IPS-18a (cell line): ENCODE data around the gene HDAC4.

Experiments
- H3K27ac ChIP-seq: one replicate; pipeline ENCODE4 v1.5.1; 2013; ENCODE audit warnings: low read length
- H3K27me3 ChIP-seq: one replicate; pipeline ENCODE4 v1.6.1; 2013; ENCODE audit warnings: mild to moderate bottlenecking, low read length; ENCODE audit not compliant: control insufficient read depth, insufficient read depth
- H3K36me3 ChIP-seq: one replicate; pipeline ENCODE4 v1.6.1; 2013; ENCODE audit warnings: low read depth, low read length; ENCODE audit not compliant: control insufficient read depth
- H3K4me1 ChIP-seq: one replicate; pipeline ENCODE4 v1.6.1; 2013; ENCODE audit warnings: low read depth, low read length; ENCODE audit not compliant: control insufficient read depth
- H3K4me3 ChIP-seq: one replicate; pipeline ENCODE4 v1.5.1; 2013; ENCODE audit warnings: low read length
- H3K9ac ChIP-seq: one replicate; pipeline ENCODE4 v1.6.1; 2013; ENCODE audit warnings: mild to moderate bottlenecking, low read length, moderate library complexity
- H3K9me3 ChIP-seq: one replicate; pipeline ENCODE4 v1.6.1; 2013; ENCODE audit warnings: low read depth, low read length; ENCODE audit not compliant: control insufficient read depth

The HDAC4 gene

DNA sequence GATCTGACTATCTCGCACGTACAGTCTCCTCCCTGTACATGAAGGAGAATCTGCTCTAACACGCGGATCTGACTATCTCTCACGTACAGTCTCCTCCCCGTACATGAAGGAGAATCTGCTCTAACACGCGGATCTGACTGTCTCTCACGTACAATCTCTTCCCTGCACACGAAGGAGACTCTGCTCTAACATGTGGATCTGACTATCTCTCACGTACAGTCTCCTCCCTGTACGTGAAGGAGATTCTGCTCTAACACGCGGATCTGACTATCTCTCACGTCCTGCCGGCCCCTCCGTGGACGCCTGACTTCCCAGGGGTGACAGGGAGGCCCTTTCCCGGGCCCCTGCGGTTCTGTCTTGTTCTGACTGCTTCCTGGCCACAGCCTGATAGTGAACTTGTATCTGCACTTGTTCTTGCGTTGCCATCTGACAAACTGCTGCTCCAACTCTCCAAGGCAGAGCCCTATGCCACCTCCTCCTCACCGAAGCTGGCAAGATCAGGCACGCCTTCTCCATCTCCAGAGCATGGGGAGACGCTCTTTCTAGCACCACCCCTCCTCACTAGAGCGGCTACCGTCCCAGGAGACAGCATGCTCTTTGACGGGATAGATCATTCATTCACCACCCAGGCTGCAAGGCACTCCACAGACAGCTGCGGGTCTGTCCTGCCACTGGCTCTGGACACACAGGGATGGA, 314.3 kb downstream of the HDAC4 start:
- no peaks in the 10 kb centered on the region for H3K9me3 ChIP-seq
- no peak overlapping the region for H3K27ac ChIP-seq
- no peak overlapping the region for H3K9ac ChIP-seq
- no peak overlapping the region for H3K4me3 ChIP-seq
- H3K27me3 ChIP-seq = no peaks in the 10 kb centered on the region
- H3K4me1 ChIP-seq = no peaks in the 10 kb centered on the region
- no peaks in the 10 kb centered on the region for H3K36me3 ChIP-seq

DNA sequence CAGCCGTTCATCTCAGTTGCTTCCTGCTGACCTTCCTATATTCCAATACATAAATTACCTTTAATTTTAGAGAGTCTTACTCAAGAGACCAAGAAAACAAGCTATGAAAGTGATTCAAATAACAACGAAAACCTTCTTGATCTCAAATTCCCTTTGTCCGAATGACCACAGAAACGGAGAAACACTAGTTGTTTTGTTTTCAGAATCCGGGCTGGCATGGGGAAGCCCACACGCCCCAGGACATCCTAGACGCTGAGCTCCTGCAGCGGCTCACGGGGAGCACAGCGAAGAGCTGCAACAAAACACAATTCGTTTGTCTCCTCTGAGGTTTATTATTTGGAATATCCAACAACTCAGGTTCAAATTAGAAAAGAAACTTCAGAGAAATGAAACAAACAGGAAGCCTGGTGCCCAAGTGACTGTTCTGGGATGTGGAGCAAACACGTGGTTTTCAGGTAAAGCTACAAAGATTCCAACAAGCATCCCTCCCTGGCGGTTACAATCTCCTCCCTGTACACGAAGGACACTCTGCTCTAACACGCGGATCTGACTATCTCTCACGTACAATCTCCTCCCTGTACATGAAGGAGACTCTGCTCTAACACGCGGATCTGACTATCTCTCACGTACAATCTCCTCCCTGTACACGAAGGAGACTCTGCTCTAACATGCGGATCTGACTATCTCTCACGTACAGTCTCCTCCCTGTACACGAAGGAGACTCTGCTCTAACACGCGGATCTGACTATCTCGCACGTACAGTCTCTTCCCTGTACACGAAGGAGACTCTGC, 315.4 kb downstream of the HDAC4 start:
- Histone ChIP-seq H3K27me3 (no peaks in the 10 kb centered on the region), H3K9ac (no peak overlapping the region), H3K4me1 (no peaks in the 10 kb centered on the region), H3K36me3 (peaks cover 4% of the 10 kb centered on the region), H3K27ac (no peak overlapping the region), H3K9me3 (no peaks in the 10 kb centered on the region), H3K4me3 (no peak overlapping the region)

DNA sequence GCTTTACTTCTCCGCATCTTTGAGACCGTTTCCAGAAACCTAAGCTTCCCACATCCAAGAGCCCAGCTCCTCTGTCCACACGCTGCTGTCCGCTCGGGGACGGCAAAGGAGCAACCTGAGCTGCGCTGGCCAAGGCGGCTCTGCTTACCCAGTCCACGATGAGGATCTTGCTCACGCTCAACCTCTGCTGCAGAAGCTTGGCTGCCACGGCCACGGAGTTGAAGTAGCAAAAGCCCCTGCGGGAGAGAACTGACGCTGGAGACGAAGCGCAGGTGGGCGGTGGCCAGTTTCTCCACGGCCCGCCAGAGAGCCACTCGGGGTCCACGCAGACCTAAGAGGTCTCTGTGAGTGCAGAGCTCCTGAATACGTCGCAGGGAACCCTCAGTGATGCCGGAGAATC, 316.8 kb downstream of the HDAC4 start:
- H3K27ac ChIP-seq = no peak overlapping the region
- H3K36me3 ChIP-seq = peaks cover 4% of the 10 kb centered on the region
- no peaks in the 10 kb centered on the region for H3K9me3 ChIP-seq
- H3K9ac ChIP-seq = no peak overlapping the region
- H3K27me3 ChIP-seq = no peaks in the 10 kb centered on the region
- H3K4me3 ChIP-seq = no peak overlapping the region
- no peaks in the 10 kb centered on the region for H3K4me1 ChIP-seq

DNA sequence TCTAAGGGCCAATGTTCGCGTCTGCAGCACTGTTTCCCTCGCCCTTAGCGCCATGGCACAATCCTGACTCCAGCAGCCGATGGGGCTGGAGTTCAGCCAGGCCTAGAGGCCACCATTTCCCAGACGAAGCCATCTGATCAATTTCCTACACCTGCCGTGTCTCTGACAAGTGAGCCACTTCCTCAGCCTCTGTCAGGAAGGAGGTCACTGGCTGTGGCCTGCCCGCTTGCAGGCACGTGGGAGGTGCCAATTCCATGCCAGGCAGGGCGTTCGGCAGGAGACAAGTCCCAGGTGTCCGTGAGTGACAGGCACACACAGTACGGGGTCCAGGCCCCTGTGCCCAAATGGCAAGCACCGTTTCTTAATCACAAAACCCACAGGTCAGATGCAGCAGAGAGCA, 318.4 kb downstream of the HDAC4 start:
- no peaks in the 10 kb centered on the region for H3K4me1 ChIP-seq
- H3K9me3 ChIP-seq = no peaks in the 10 kb centered on the region
- H3K36me3 ChIP-seq = peaks cover 7% of the 10 kb centered on the region

DNA sequence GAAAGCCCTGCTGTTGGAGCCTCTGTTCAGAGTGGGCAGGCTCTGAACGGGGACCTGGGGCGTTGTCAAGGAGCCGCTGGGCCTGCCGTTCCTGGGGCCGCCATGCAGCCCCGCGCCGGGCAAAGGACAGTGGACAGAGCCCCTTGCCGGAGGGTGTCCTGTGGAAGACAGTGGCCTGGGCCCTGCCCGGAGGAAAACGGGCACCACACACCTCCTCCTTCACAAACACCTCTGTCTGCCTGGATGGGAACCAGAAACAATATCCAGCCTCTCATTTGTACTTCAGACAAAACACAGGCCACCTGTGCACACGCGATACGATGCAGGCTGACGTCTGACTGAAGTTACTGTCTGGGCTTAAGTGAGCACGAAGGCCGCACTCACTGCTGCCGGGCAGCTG, 319.2 kb downstream of the HDAC4 start:
- no peaks in the 10 kb centered on the region for H3K9me3 ChIP-seq
- no peak overlapping the region for H3K27ac ChIP-seq
- no peak overlapping the region for H3K4me3 ChIP-seq
- no peak overlapping the region for H3K9ac ChIP-seq
- no peaks in the 10 kb centered on the region for H3K4me1 ChIP-seq
- peaks cover 8% of the 10 kb centered on the region for H3K36me3 ChIP-seq
- no peaks in the 10 kb centered on the region for H3K27me3 ChIP-seq

More for the DNA sequence above, 318.4 kb downstream of the HDAC4 start:
- H3K4me3 ChIP-seq = no peak overlapping the region
- no peaks in the 10 kb centered on the region for H3K27me3 ChIP-seq
- H3K9ac ChIP-seq = no peak overlapping the region
- H3K27ac ChIP-seq = no peak overlapping the region

DNA sequence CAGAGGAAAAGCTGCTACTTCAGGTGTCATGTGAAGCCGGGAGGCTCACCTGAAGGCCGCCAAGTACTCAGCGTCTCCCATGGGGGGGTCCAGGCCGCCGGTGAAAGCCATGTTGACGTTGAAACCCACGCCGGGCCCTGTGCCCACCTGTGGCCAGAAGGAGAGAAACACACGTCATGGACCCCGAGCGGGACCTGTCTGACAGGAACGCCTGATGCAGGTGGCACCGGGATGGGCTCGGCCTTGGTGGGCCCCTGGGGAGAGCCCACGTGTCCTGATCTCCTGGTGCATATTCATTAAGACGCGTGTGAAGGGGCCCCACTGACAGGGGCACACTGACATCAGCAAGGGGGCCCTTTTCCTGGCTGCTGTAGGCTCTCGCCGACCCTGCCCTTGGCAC, 319.8 kb downstream of the HDAC4 start:
- Histone ChIP-seq H3K9ac (no peak overlapping the region), H3K4me1 (no peaks in the 10 kb centered on the region), H3K4me3 (no peak overlapping the region), H3K36me3 (peaks cover 8% of the 10 kb centered on the region), H3K27ac (no peak overlapping the region), H3K27me3 (no peaks in the 10 kb centered on the region), H3K9me3 (no peaks in the 10 kb centered on the region)

DNA sequence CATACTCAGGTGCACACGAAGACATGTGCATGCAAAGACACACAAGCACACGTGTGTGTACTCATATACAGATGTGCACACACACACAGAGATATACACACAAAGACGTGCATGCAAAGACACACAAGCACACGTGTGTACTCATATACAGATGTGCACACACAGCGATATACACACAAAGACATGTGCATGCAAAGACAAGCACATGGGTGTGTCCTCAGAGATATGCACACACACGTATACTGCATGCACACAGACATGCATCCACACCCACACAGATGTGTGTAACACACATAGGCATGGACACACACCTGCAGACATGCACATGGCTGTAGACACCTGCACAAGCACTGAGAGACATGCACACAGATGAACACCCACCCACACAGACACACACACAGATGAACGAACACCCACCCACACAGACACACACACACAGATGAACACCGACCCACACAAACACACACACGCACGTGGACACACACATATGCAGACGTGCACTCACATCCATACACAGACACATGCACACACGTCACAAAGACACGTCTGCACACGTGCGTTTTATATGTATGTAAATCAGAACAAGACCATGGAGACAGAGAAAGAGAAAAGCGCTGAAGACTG, 321.0 kb downstream of the HDAC4 start:
- H3K4me1 ChIP-seq = no peaks in the 10 kb centered on the region
- no peaks in the 10 kb centered on the region for H3K27me3 ChIP-seq
- H3K27ac ChIP-seq = no peak overlapping the region
- no peaks in the 10 kb centered on the region for H3K9me3 ChIP-seq
- peaks cover 8% of the 10 kb centered on the region for H3K36me3 ChIP-seq
- no peak overlapping the region for H3K4me3 ChIP-seq
- no peak overlapping the region for H3K9ac ChIP-seq

DNA sequence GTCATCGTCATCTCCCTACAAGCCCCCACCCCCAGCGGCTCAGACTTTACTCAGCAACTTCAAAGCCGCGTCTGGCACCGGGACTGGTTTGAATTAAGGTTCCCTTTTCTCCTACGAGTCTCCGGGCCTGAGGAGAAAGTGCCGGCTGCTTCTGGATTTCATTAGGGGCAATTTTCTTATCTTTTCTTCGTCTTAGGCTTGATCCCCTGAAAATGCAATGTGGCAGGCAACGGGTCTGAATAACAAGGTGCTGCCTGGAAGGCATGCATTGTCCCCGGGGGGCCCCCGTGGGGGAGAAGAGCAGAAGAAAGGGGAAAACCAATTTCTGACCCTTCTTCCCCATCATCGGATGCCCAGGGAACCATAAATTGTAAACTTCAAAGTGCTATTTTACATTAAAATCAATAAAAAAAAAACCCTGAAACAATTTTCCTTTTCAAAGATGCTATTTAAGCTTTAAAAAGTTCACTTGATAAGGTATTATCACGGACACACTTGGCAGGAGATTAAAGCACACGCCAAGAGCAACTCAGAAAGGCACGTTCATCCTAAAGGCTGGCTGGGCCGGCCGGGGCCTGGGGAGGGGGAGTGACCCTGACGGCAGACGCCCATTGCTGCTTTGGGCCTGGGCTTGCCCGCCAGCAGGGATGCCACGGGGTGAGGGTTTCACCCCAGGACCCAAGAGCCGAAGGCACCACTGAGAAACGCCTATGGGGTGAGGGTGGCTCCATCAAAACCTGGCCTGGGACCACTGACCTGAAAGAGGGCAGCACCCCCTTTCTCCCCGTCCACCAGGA, 322.5 kb downstream of the HDAC4 start:
- no peaks in the 10 kb centered on the region for H3K27me3 ChIP-seq
- no peaks in the 10 kb centered on the region for H3K9me3 ChIP-seq
- H3K4me3 ChIP-seq = no peak overlapping the region
- H3K9ac ChIP-seq = no peak overlapping the region
- peaks cover 8% of the 10 kb centered on the region for H3K36me3 ChIP-seq
- H3K4me1 ChIP-seq = no peaks in the 10 kb centered on the region
- no peak overlapping the region for H3K27ac ChIP-seq

DNA sequence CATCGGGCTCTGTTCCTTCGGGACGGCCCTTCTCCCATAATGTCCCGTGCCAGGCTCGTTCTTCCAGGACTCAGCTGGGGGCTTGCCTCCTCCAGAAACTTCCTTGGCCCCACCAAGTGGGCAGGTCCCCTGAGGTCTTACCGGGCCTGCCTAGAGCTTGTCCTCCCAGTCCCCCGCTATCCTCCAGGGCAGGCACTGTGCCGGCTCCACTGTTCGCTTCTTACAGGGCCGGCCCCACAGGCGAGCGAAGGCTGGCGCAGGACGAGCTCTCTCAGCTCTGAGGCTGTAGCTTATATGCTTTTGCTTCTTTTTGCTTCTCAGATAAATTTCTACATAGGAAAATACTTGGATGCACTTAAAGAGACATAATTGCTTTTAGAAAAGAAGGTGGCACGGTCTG, 323.6 kb downstream of the HDAC4 start:
- Histone ChIP-seq H3K4me3 (no peak overlapping the region), H3K36me3 (peaks cover 8% of the 10 kb centered on the region), H3K4me1 (no peaks in the 10 kb centered on the region), H3K9me3 (no peaks in the 10 kb centered on the region), H3K9ac (no peak overlapping the region), H3K27ac (no peak overlapping the region), H3K27me3 (no peaks in the 10 kb centered on the region)

DNA sequence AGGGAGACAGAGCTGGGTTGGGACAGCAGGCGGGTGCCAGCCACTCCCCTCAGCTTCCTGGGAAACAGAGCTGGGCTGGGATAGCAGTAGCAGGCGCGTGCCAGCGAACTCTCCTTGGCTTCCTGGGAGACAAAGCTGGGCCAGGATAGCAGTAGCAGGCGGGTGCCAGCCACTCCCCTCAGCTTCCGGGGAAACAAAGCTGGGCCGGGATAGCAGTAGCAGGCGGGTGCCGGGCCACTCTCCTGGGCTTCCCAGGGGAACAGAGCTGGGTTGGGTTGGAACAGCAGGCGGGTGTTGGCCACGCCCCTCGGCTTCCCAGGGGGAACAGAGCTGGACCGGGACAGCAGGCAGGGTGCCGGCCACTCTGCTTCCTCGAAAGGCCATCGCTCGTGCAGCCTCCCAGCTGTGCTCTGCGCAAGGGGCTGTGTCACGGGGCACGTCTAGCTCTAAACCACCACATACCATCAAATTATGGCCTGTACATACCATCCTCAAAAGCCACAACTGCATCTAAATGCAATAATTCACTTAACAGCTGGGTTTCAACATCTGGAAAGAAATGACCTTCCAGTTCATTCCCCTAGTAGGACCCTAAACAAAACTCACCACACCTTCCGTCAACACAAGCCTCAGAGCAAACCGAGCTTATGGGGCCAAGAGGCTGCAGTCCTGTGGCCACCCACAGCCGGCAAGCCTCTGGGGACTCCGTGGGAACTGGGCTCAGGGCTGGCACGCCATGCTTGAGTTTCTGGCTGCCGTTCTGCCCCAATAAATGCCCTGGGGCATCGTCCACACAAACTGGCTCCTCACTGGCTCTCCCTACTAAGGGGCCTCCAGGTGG, 324.7 kb downstream of the HDAC4 start:
- H3K4me3 ChIP-seq = no peak overlapping the region
- no peaks in the 10 kb centered on the region for H3K4me1 ChIP-seq
- no peak overlapping the region for H3K27ac ChIP-seq
- H3K36me3 ChIP-seq = peaks cover 8% of the 10 kb centered on the region
- H3K27me3 ChIP-seq = no peaks in the 10 kb centered on the region
- no peak overlapping the region for H3K9ac ChIP-seq
- H3K9me3 ChIP-seq = no peaks in the 10 kb centered on the region
